Panc1 (cell line): ENCODE results near the gene MYO16. TPM values are rescaled to one million over a fixed set of nuclear protein-coding genes. Genes with fewer than 3 reads are reported as not detected.

ENCODE experiments used
- ATAC-seq: fragments of 200-7000 bp; cut with Tn5 transposase; 2 replicates; pipeline ENCODE4 v1.9.1; 2020; ENCODE audit warnings: mild to moderate bottlenecking, moderate library complexity
- BruUV-seq: library from RNA; stranded (reverse); fragments of 400-500 nt; replicated peaks from 2 replicates; lab custom pipeline; 2021; lab: Mats Ljungman, UMichigan
- CTCF ChIA-PET: fragments of 300-600 bp; sonication (Branson Sonifier 250); formaldehyde crosslinking; loops from one replicate; lab custom pipeline; 2022; ENCODE audit warnings: antibody characterized with exemption; lab: Charles Lee
- POLR2A ChIA-PET: fragments of 300-600 bp; sonication (Branson Sonifier 250); formaldehyde crosslinking; loops from one replicate; lab custom pipeline; 2022; ENCODE audit warnings: antibody characterized with exemption; lab: Charles Lee
- DNase-seq: peaks from one replicate; pipeline ENCODE4 v3.0.0-alpha.2; 2010; ENCODE audit warnings: low read depth, low spot score
- H3K27ac ChIP-seq: 2 replicates; pipeline ENCODE4 v1.5.1; 2011; ENCODE audit warnings: mild to moderate bottlenecking, low read length, inconsistent platforms
- H3K27me3 ChIP-seq: fragments of 200-500 bp; sonication (Bioruptor generic); 2 replicates; pipeline ENCODE4 v1.6.0; 2014; ENCODE audit warnings: low read length, inconsistent platforms; ENCODE audit not compliant: control insufficient read depth, insufficient read depth
- H3K36me3 ChIP-seq: fragments of 200-500 bp; sonication (Bioruptor generic); 2 replicates; pipeline ENCODE4 v1.5.1; 2014; ENCODE audit warnings: inconsistent platforms, mild to moderate bottlenecking, low read length, moderate library complexity; ENCODE audit not compliant: control insufficient read depth, insufficient read depth
- H3K4me1 ChIP-seq: 2 replicates; pipeline ENCODE4 v1.5.1; 2011; ENCODE audit warnings: inconsistent platforms, mild to moderate bottlenecking, low read length, moderate library complexity; ENCODE audit not compliant: control insufficient read depth, insufficient read depth
- H3K4me3 ChIP-seq, 2 experiments: 2 replicates each; pipeline ENCODE4 v1.5.1; 2011 to 2012; ENCODE audit warnings: low read depth in 2 of 2, low read length in 2 of 2, mild to moderate bottlenecking in 2 of 2, inconsistent platforms in 1 of 2, moderate library complexity in 1 of 2
- H3K9me3 ChIP-seq: fragments of 200-500 bp; sonication (Bioruptor generic); 2 replicates; pipeline ENCODE4 v1.5.1; 2014; ENCODE audit warnings: low read depth, mild to moderate bottlenecking, inconsistent platforms, low read length, moderate library complexity; ENCODE audit not compliant: control insufficient read depth, insufficient read depth
- POLR2AphosphoS5 ChIP-seq: IDR thresholded peaks from 2 replicates; pipeline ENCODE4 v1.6.1; 2012; ENCODE audit warnings: mild to moderate bottlenecking, low read depth, low read length, moderate library complexity
- SIN3A ChIP-seq: IDR thresholded peaks from 2 replicates; pipeline ENCODE4 v1.6.1; 2012; ENCODE audit warnings: low read depth, mild to moderate bottlenecking, low read length, moderate library complexity, borderline replicate concordance; ENCODE audit not compliant: insufficient read depth
- TCF7L2 ChIP-seq: IDR thresholded peaks from 2 replicates; pipeline ENCODE4 v1.6.1; 2011; ENCODE audit warnings: mild to moderate bottlenecking, low read depth, low read length, inconsistent platforms
- in situ Hi-C: cut with HindIII; loops from 2 replicates; pipeline ENCODE4 v1.10.0; 2016; ENCODE audit warnings: low sequenced_read_pairs, low pct_unique_long_range_greater_than_20kb
- intact Hi-C: fragments of 100-400 bp; cut with micrococcal nuclease; formaldehyde crosslinking; loops from one replicate; pipeline ENCODE4 v1.10.0; 2022; ENCODE audit not compliant: unreplicated experiment
- total RNA-seq: library from RNA; stranded (reverse); gene quantifications from one replicate; pipeline ENCODE4 v1.2.1, GENCODE V29; 2021; ENCODE audit not compliant: unreplicated experiment
- TF ChIP-seq, protein P1 (sequence below), 2 experiments: IDR thresholded peaks; 2 replicates each; pipeline ENCODE4 v1.6.1; 2011 to 2012; ENCODE audit warnings: low read depth in 2 of 2, control low read depth in 1 of 2, low read length in 1 of 2, mild to moderate bottlenecking in 1 of 2, moderate library complexity in 1 of 2; ENCODE audit not compliant: insufficient read depth in 1 of 2
- TF ChIP-seq, protein P2 (sequence below): fragments of 450-650 bp; IDR thresholded peaks from 2 replicates; pipeline ENCODE4 v1.5.1; 2017; ENCODE audit warnings: mild to moderate bottlenecking

MYO16 gene
- total RNA-seq, 1 experiment from 2014 or later = 0.08 TPM

DNA sequence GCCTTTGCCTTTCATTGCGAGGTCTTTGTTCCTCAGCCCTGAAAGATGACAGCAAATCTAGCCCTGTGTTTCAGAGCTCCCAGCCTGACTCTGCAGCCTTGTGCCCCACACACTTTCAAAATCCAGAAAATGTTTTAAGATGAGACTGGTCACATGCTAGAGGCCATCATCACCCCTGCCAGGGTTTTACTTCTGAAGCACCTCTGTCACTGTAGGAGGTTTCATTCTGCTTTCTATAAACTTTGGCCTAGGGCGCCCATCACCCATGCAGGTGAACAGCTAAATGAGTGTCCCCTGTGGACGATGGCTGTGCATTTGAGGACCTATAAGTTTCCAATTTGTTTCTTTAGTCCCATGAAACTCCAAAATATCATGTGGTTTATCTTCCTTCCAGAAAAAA, 574.2 kb downstream of the MYO16 start:
- Histone ChIP-seq H3K4me3 (no peak overlapping the region), H3K9me3 (no peaks in the 10 kb centered on the region), H3K27ac (no peak overlapping the region), H3K4me1 (no peaks in the 10 kb centered on the region; the same call in none of the 2 replicates), H3K36me3 (no peaks in the 10 kb centered on the region), H3K27me3 (no peaks in the 10 kb centered on the region)
- intact Hi-C loops = no loop called here
- ChIA-PET CTCF (no interaction called here), POLR2A (interaction anchor here (0.6 kb wide), 1 partner anchor 1026 kb away, joined by 3 read pairs; no protein-coding TSS in a partner anchor)
- in situ Hi-C loops = no loop called here
- TF ChIP-seq POLR2AphosphoS5 (no peak), SIN3A (no peak), TCF7L2 (no peak)
- TF ChIP-seq, protein P1, sequence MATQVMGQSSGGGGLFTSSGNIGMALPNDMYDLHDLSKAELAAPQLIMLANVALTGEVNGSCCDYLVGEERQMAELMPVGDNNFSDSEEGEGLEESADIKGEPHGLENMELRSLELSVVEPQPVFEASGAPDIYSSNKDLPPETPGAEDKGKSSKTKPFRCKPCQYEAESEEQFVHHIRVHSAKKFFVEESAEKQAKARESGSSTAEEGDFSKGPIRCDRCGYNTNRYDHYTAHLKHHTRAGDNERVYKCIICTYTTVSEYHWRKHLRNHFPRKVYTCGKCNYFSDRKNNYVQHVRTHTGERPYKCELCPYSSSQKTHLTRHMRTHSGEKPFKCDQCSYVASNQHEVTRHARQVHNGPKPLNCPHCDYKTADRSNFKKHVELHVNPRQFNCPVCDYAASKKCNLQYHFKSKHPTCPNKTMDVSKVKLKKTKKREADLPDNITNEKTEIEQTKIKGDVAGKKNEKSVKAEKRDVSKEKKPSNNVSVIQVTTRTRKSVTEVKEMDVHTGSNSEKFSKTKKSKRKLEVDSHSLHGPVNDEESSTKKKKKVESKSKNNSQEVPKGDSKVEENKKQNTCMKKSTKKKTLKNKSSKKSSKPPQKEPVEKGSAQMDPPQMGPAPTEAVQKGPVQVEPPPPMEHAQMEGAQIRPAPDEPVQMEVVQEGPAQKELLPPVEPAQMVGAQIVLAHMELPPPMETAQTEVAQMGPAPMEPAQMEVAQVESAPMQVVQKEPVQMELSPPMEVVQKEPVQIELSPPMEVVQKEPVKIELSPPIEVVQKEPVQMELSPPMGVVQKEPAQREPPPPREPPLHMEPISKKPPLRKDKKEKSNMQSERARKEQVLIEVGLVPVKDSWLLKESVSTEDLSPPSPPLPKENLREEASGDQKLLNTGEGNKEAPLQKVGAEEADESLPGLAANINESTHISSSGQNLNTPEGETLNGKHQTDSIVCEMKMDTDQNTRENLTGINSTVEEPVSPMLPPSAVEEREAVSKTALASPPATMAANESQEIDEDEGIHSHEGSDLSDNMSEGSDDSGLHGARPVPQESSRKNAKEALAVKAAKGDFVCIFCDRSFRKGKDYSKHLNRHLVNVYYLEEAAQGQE (IDR thresholded peaks at IDR 0.05; ENCODE audit: insufficient read depth in 1 of 2, low read depth in 2 of 2, low read length in 1 of 2) = no peak
- TF ChIP-seq, protein P2, sequence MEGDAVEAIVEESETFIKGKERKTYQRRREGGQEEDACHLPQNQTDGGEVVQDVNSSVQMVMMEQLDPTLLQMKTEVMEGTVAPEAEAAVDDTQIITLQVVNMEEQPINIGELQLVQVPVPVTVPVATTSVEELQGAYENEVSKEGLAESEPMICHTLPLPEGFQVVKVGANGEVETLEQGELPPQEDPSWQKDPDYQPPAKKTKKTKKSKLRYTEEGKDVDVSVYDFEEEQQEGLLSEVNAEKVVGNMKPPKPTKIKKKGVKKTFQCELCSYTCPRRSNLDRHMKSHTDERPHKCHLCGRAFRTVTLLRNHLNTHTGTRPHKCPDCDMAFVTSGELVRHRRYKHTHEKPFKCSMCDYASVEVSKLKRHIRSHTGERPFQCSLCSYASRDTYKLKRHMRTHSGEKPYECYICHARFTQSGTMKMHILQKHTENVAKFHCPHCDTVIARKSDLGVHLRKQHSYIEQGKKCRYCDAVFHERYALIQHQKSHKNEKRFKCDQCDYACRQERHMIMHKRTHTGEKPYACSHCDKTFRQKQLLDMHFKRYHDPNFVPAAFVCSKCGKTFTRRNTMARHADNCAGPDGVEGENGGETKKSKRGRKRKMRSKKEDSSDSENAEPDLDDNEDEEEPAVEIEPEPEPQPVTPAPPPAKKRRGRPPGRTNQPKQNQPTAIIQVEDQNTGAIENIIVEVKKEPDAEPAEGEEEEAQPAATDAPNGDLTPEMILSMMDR = no peak
- DNase-seq = no peak
- no peak for ATAC-seq
- no TSS peak for BruUV-seq

DNA sequence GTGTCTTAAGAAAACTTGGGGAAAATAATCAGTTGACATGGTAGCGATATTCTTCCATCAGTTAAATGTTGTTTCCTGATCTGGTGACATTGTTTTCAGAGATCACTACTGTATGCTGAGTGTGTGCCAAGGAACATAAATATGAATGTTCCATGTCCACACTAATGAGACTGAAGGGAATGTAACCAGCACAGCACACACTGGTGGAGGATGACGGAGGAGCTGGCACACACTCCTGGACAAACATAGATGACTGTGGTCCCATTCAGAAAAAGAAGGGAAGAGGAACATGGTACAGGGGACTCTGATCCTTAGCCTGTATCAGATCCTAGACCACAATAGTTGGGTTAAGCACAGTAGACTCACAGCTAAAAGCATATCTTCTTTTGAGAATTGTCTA, 574.8 kb downstream of the MYO16 start:
- H3K9me3 ChIP-seq = no peaks in the 10 kb centered on the region
- H3K27me3 ChIP-seq = no peaks in the 10 kb centered on the region
- ChIA-PET POLR2A (interaction anchor here (0.6 kb wide), 1 partner anchor 1026 kb away, joined by 3 read pairs; no protein-coding TSS in a partner anchor), CTCF (no interaction called here)
- DNase-seq (no peak), ATAC-seq (no peak)
- H3K4me3 ChIP-seq = no peak overlapping the region
- no peaks in the 10 kb centered on the region; the same call in 1 of the 2 replicates for H3K4me1 ChIP-seq
- BruUV-seq = no TSS peak
- in situ Hi-C loops (no loop called here), intact Hi-C loops (no loop called here)
- TF ChIP-seq, protein P2 = no peak
- TF ChIP-seq POLR2AphosphoS5 (no peak), TCF7L2 (no peak), SIN3A (no peak)
- TF ChIP-seq, protein P1 (IDR thresholded peaks at IDR 0.05; ENCODE audit: insufficient read depth in 1 of 2, low read depth in 2 of 2, low read length in 1 of 2) = no peak
- no peak overlapping the region for H3K27ac ChIP-seq
- no peaks in the 10 kb centered on the region for H3K36me3 ChIP-seq
